Tibial artery (tissue), 4 donors: ENCODE results near the gene ARRDC5.

Experiments used
- DNase-seq, 2 donors: peaks; one replicate each; pipeline ENCODE4 v3.0.0-alpha.2; 2019
- H3K27ac ChIP-seq, 2 donors: fragments of 200-600 bp; sonication (generic) in 1 of 2; 1 replicate in 1 of 2; 2 replicates in 1 of 2; pipeline ENCODE4 v1.5.1; 2018 to 2019; ENCODE audit warnings: mild to moderate bottlenecking in 1 of 2
- H3K27me3 ChIP-seq, 2 donors: fragments of 200-600 bp; sonication (generic) in 1 of 2; one replicate each; pipeline versions ENCODE4 v1.5.1 to v1.6.0; 2016 to 2019
- H3K36me3 ChIP-seq, 3 donors: fragments of 200-600 bp; sonication (generic) in 2 of 3; one replicate each; pipeline ENCODE4 v1.5.1; 2016 to 2019; ENCODE audit warnings: mild to moderate bottlenecking in 2 of 3
- H3K4me1 ChIP-seq, 4 donors: fragments of 200-600 bp; sonication (generic) in 2 of 4; 1 replicate in 3 of 4; 2 replicates in 1 of 4; pipeline ENCODE4 v1.5.1; 2016 to 2019
- H3K4me3 ChIP-seq, 2 donors: fragments of 200-600 bp; sonication (generic) in 1 of 2; 1 replicate in 1 of 2; 2 replicates in 1 of 2; pipeline ENCODE4 v1.5.1; 2018 to 2019; ENCODE audit warnings: mild to moderate bottlenecking in 2 of 2
- H3K9me3 ChIP-seq, 3 donors: fragments of 200-600 bp; sonication (generic) in 1 of 3; one replicate each; pipeline ENCODE4 v1.5.1; 2016 to 2019
- CTCF ChIP-seq, 2 experiments: fragments of 200-600 bp in 1 of 2; fragments of 450-650 bp in 1 of 2; IDR thresholded peaks; one replicate each; pipeline ENCODE4 v1.5.1; 2017 to 2019; ENCODE audit warnings: antibody characterized with exemption in 2 of 2, mild to moderate bottlenecking in 1 of 2, moderate library complexity in 1 of 2
- intact Hi-C: fragments of 100-400 bp; cut with DNase I; formaldehyde crosslinking; loops from one replicate; pipeline ENCODE4 v1.15.0; 2023; ENCODE audit warnings: low total_unique reads

ARRDC5 gene

GRCh38 chr19:4911786-4912672 is 9.3 kb upstream of the ARRDC5 start:
- Histone ChIP-seq H3K4me3 (peak overlapping the region; percentile 18 to 60), H3K27ac (peak overlapping the region; percentile 59 to 64), H3K27me3 (peaks cover 0 to 20% of the 10 kb centered on the region in 2 donors), H3K9me3 (no peaks in the 10 kb centered on the region), H3K4me1 (peaks cover 0 to 35% (median 31%) of the 10 kb centered on the region in 4 donors), H3K36me3 (no peaks in the 10 kb centered on the region)
- TF ChIP-seq CTCF (IDR thresholded peaks at IDR 0.05) = peak; percentile 62 to 76
- intact Hi-C loops = loop anchor here (2.0 to 5.0 kb wide), 2 partner anchors 41 to 100 kb away; no protein-coding TSS in a partner anchor
- peak; percentile 69 to 84 for DNase-seq

- no peaks in the 10 kb centered on the region for H3K36me3 ChIP-seq
- DNase-seq = no peak
- H3K9me3 ChIP-seq = no peaks in the 10 kb centered on the region
- H3K27me3 ChIP-seq = peaks cover 0 to 20% of the 10 kb centered on the region in 2 donors
- no peak for TF ChIP-seq CTCF (IDR thresholded peaks at IDR 0.05)
- peaks cover 0 to 35% (median 31%) of the 10 kb centered on the region in 4 donors for H3K4me1 ChIP-seq
- peak overlapping the region; percentile 18 to 60 for H3K4me3 ChIP-seq
- intact Hi-C loops = loop anchor here (2.0 to 5.0 kb wide), 2 partner anchors 41 to 99 kb away; no protein-coding TSS in a partner anchor
- H3K27ac ChIP-seq = peak overlapping the region; percentile 59 to 64
These were observed 8.6 kb upstream of the ARRDC5 start for GRCh38 chr19:4911314-4911713.

- H3K27me3 ChIP-seq = peaks cover 0 to 20% of the 10 kb centered on the region in 2 donors
- intact Hi-C loops = loop anchor here (2.0 to 5.0 kb wide), 2 partner anchors 40 to 98 kb away; no protein-coding TSS in a partner anchor
- peak overlapping the region; percentile 59 to 60 for H3K4me3 ChIP-seq
- no peak for DNase-seq
- no peaks in the 10 kb centered on the region for H3K9me3 ChIP-seq
- H3K4me1 ChIP-seq = peaks cover 0 to 35% (median 31%) of the 10 kb centered on the region in 4 donors
- peak overlapping the region in 1 of 2 donors; percentile 64 for H3K27ac ChIP-seq
- TF ChIP-seq CTCF (IDR thresholded peaks at IDR 0.05) = no peak
- no peaks in the 10 kb centered on the region for H3K36me3 ChIP-seq
These were observed 8.0 kb upstream of the ARRDC5 start for GRCh38 chr19:4910594-4911281.

GRCh38 chr19:4909897-4910593 is 7.3 kb upstream of the ARRDC5 start:
- peaks cover 0 to 30% (median 28%) of the 10 kb centered on the region in 4 donors for H3K4me1 ChIP-seq
- no peak for TF ChIP-seq CTCF (IDR thresholded peaks at IDR 0.05)
- peaks cover 0 to 20% of the 10 kb centered on the region in 2 donors for H3K27me3 ChIP-seq
- intact Hi-C loops = loop anchor here (2.0 to 5.0 kb wide), 2 partner anchors 39 to 98 kb away; no protein-coding TSS in a partner anchor
- no peak overlapping the region for H3K27ac ChIP-seq
- peak overlapping the region; percentile 59 to 60 for H3K4me3 ChIP-seq
- no peaks in the 10 kb centered on the region for H3K36me3 ChIP-seq
- peak; percentile 92 for DNase-seq
- no peaks in the 10 kb centered on the region for H3K9me3 ChIP-seq
